Tibial artery (tissue), 4 donors: ENCODE results near the gene COL25A1.

Experiments
- DNase-seq, 2 donors: peaks; one replicate each; pipeline ENCODE4 v3.0.0-alpha.2; 2019
- H3K27ac ChIP-seq, 2 donors: fragments of 200-600 bp; sonication (generic) in 1 of 2; 1 replicate in 1 of 2; 2 replicates in 1 of 2; pipeline ENCODE4 v1.5.1; 2018 to 2019; ENCODE audit warnings: mild to moderate bottlenecking in 1 of 2
- H3K27me3 ChIP-seq, 2 donors: fragments of 200-600 bp; sonication (generic) in 1 of 2; one replicate each; pipeline versions ENCODE4 v1.5.1 to v1.6.0; 2016 to 2019
- H3K36me3 ChIP-seq, 3 donors: fragments of 200-600 bp; sonication (generic) in 2 of 3; one replicate each; pipeline ENCODE4 v1.5.1; 2016 to 2019; ENCODE audit warnings: mild to moderate bottlenecking in 2 of 3
- H3K4me1 ChIP-seq, 4 donors: fragments of 200-600 bp; sonication (generic) in 2 of 4; 1 replicate in 3 of 4; 2 replicates in 1 of 4; pipeline ENCODE4 v1.5.1; 2016 to 2019
- H3K4me3 ChIP-seq, 2 donors: fragments of 200-600 bp; sonication (generic) in 1 of 2; 1 replicate in 1 of 2; 2 replicates in 1 of 2; pipeline ENCODE4 v1.5.1; 2018 to 2019; ENCODE audit warnings: mild to moderate bottlenecking in 2 of 2
- H3K9me3 ChIP-seq, 3 donors: fragments of 200-600 bp; sonication (generic) in 1 of 3; one replicate each; pipeline ENCODE4 v1.5.1; 2016 to 2019
- CTCF ChIP-seq, 2 experiments: fragments of 200-600 bp in 1 of 2; fragments of 450-650 bp in 1 of 2; IDR thresholded peaks; one replicate each; pipeline ENCODE4 v1.5.1; 2017 to 2019; ENCODE audit warnings: antibody characterized with exemption in 2 of 2, mild to moderate bottlenecking in 1 of 2, moderate library complexity in 1 of 2
- intact Hi-C: fragments of 100-400 bp; cut with DNase I; formaldehyde crosslinking; loops from one replicate; pipeline ENCODE4 v1.15.0; 2023; ENCODE audit warnings: low total_unique reads

The COL25A1 gene

GRCh38 chr4:109229028-109229427 lies 73.4 kb downstream of the COL25A1 start:
- H3K4me1 ChIP-seq = no peaks in the 10 kb centered on the region
- H3K27me3 ChIP-seq = no peaks in the 10 kb centered on the region
- H3K4me3 ChIP-seq = no peak overlapping the region
- TF ChIP-seq CTCF (IDR thresholded peaks at IDR 0.05) = no peak
- intact Hi-C loops = no loop called here
- DNase-seq = no peak
- no peaks in the 10 kb centered on the region for H3K9me3 ChIP-seq
- H3K36me3 ChIP-seq = no peaks in the 10 kb centered on the region
- no peak overlapping the region for H3K27ac ChIP-seq

GRCh38 chr4:109218288-109218687 lies 84.2 kb downstream of the COL25A1 start:
- no peak for TF ChIP-seq CTCF (IDR thresholded peaks at IDR 0.05)
- intact Hi-C loops = no loop called here
- no peaks in the 10 kb centered on the region for H3K27me3 ChIP-seq
- no peaks in the 10 kb centered on the region for H3K36me3 ChIP-seq
- no peak overlapping the region for H3K27ac ChIP-seq
- DNase-seq = no peak
- no peaks in the 10 kb centered on the region for H3K9me3 ChIP-seq
- no peak overlapping the region for H3K4me3 ChIP-seq
- H3K4me1 ChIP-seq = peaks cover 0 to 11% (median 0%) of the 10 kb centered on the region in 4 donors

- Histone ChIP-seq H3K27me3 (no peaks in the 10 kb centered on the region), H3K4me1 (peaks cover 0 to 6% (median 0%) of the 10 kb centered on the region in 4 donors), H3K9me3 (no peaks in the 10 kb centered on the region), H3K4me3 (no peak overlapping the region), H3K36me3 (no peaks in the 10 kb centered on the region), H3K27ac (no peak overlapping the region)
- no peak for DNase-seq
- intact Hi-C loops = no loop called here
- TF ChIP-seq CTCF (IDR thresholded peaks at IDR 0.05) = no peak
These were observed 86.3 kb downstream of the COL25A1 start for GRCh38 chr4:109216085-109216696.

GRCh38 chr4:109215506-109215905 lies 87.0 kb downstream of the COL25A1 start:
- intact Hi-C loops = no loop called here
- Histone ChIP-seq H3K4me3 (no peak overlapping the region), H3K9me3 (no peaks in the 10 kb centered on the region), H3K36me3 (no peaks in the 10 kb centered on the region), H3K4me1 (peaks cover 0 to 6% (median 0%) of the 10 kb centered on the region in 4 donors), H3K27me3 (no peaks in the 10 kb centered on the region), H3K27ac (no peak overlapping the region)
- TF ChIP-seq CTCF (IDR thresholded peaks at IDR 0.05) = no peak
- DNase-seq = no peak

- H3K36me3 ChIP-seq = no peaks in the 10 kb centered on the region
- no peaks in the 10 kb centered on the region for H3K27me3 ChIP-seq
- DNase-seq = no peak
- intact Hi-C loops = no loop called here
- H3K27ac ChIP-seq = no peak overlapping the region
- H3K4me1 ChIP-seq = peaks cover 0 to 6% (median 0%) of the 10 kb centered on the region in 4 donors
- H3K9me3 ChIP-seq = no peaks in the 10 kb centered on the region
- no peak for TF ChIP-seq CTCF (IDR thresholded peaks at IDR 0.05)
- no peak overlapping the region for H3K4me3 ChIP-seq
These were observed 87.7 kb downstream of the COL25A1 start for GRCh38 chr4:109214622-109215301.
